HCT116 (cell line): ENCODE measurements around the gene PAK6. TPM values are rescaled to one million over a fixed set of nuclear protein-coding genes. Genes with fewer than 3 reads are reported as not detected.

Experiments
- ATAC-seq: fragments of 200-7000 bp; cut with Tn5 transposase; 2 replicates; pipeline ENCODE4 v1.9.1; 2020; ENCODE audit warnings: mild to moderate bottlenecking, moderate library complexity
- BruUV-seq: library from RNA; stranded (reverse); fragments of 400-500 nt; replicated peaks from 2 replicates; lab custom pipeline; 2021; lab: Mats Ljungman, UMichigan
- CTCF ChIA-PET: fragments of 300-600 bp; sonication (Branson Sonifier 250); formaldehyde crosslinking; loops from one replicate; lab custom pipeline; 2021; ENCODE audit warnings: antibody characterized with exemption; lab: Charles Lee
- POLR2A ChIA-PET: fragments of 300-600, 350-600 bp; sonication (Branson Sonifier 250); formaldehyde crosslinking; loops from one replicate; lab custom pipeline; 2021; ENCODE audit warnings: antibody characterized with exemption; lab: Charles Lee
- RAD21 ChIA-PET, 2 experiments: fragments of 300-600 bp; sonication (Branson Sonifier 250); formaldehyde crosslinking; loops; one replicate each; lab custom pipeline; 2023; ENCODE audit warnings: low total read pairs in 2 of 2; ENCODE audit not compliant: uncharacterized antibody in 2 of 2, unreplicated experiment in 2 of 2, low non-redundant PET in 1 of 2; lab: Charles Lee
- DNase-seq: peaks from one replicate; pipeline ENCODE4 v3.0.0-alpha.2; 2010; ENCODE audit warnings: low read depth, low spot score
- H2AFZ ChIP-seq: fragments of 200-600 bp; shearing (Covaris generic), sonication (generic); 2 replicates; pipeline ENCODE4 v1.6.1; 2017; ENCODE audit warnings: low read depth, mixed run types, mixed read lengths, antibody characterized with exemption, low read length; ENCODE audit not compliant: poor library complexity, severe bottlenecking
- H3K27ac ChIP-seq: 2 replicates; pipeline ENCODE4 v1.5.1; 2012; ENCODE audit warnings: low read depth, low read length
- H3K27me3 ChIP-seq: fragments of 200-600 bp; sonication (generic); 2 replicates; pipeline ENCODE4 v1.6.1; 2016; ENCODE audit warnings: mixed run types, low read length, mixed read lengths; ENCODE audit not compliant: insufficient read depth
- H3K36me3 ChIP-seq, 2 experiments: fragments of 200-500 bp in 1 of 2; fragments of 200-600 bp in 1 of 2; sonication (Bioruptor generic) in 1 of 2; sonication (generic) in 1 of 2; 2 replicates each; pipeline versions ENCODE4 v1.5.1 to v1.6.1; 2014 to 2016; ENCODE audit warnings: low read length in 2 of 2, inconsistent platforms in 1 of 2, mixed read lengths in 1 of 2, mixed run types in 1 of 2; ENCODE audit not compliant: insufficient read depth in 2 of 2, control insufficient read depth in 1 of 2
- H3K4me1 ChIP-seq, 2 experiments: fragments of 200-600 bp in 1 of 2; sonication (generic) in 1 of 2; 2 replicates each; pipeline versions ENCODE4 v1.5.1 to v1.6.1; 2012 to 2017; ENCODE audit warnings: low read length in 2 of 2, inconsistent platforms in 1 of 2, mild to moderate bottlenecking in 1 of 2, mixed read lengths in 1 of 2, mixed run types in 1 of 2, moderate library complexity in 1 of 2; ENCODE audit not compliant: insufficient read depth in 2 of 2, control insufficient read depth in 1 of 2
- H3K4me2 ChIP-seq: fragments of 200-600 bp; sonication (generic); 2 replicates; pipeline ENCODE4 v1.6.1; 2017; ENCODE audit warnings: mixed run types, low read length, mixed read lengths
- H3K4me3 ChIP-seq, 2 experiments: fragments of 200-600 bp in 1 of 2; sonication (generic) in 1 of 2; replicated peaks in 1 of 2; 2 replicates each; pipeline ENCODE4 v1.5.1; 2011 to 2016; ENCODE audit warnings: low read length in 2 of 2, control low read depth in 1 of 2, low read depth in 1 of 2, mild to moderate bottlenecking in 1 of 2, mixed read lengths in 1 of 2, mixed run types in 1 of 2
- H3K79me2 ChIP-seq: fragments of 200-600 bp; sonication (generic); 2 replicates; pipeline ENCODE4 v1.6.1; 2017; ENCODE audit warnings: mild to moderate bottlenecking, mixed run types, low read length, moderate library complexity, mixed read lengths; ENCODE audit not compliant: insufficient read depth
- H3K9ac ChIP-seq: fragments of 200-600 bp; sonication (generic); 2 replicates; pipeline ENCODE4 v1.6.1; 2016; ENCODE audit warnings: low read length, mixed read lengths
- H3K9me2 ChIP-seq: fragments of 200-600 bp; sonication (generic), shearing (Covaris generic); 2 replicates; pipeline ENCODE4 v1.6.1; 2017; ENCODE audit warnings: mixed run types, mild to moderate bottlenecking, moderate library complexity; ENCODE audit not compliant: insufficient read depth
- H3K9me3 ChIP-seq, 2 experiments: fragments of 200-500 bp in 1 of 2; fragments of 200-600 bp in 1 of 2; sonication (Bioruptor generic) in 1 of 2; sonication (generic) in 1 of 2; 2 replicates each; pipeline ENCODE4 v1.6.1; 2014 to 2017; ENCODE audit warnings: low read length in 2 of 2, mixed read lengths in 2 of 2, inconsistent platforms in 1 of 2, low read depth in 1 of 2, mild to moderate bottlenecking in 1 of 2, mixed run types in 1 of 2, moderate library complexity in 1 of 2; ENCODE audit not compliant: control insufficient read depth in 1 of 2, insufficient read depth in 1 of 2
- H4K20me1 ChIP-seq: fragments of 200-600 bp; sonication (generic), shearing (Covaris generic); 2 replicates; pipeline ENCODE4 v1.6.1; 2017; ENCODE audit warnings: mixed run types, mild to moderate bottlenecking, moderate library complexity; ENCODE audit not compliant: insufficient read depth
- CBX3 ChIP-seq: IDR thresholded peaks from 2 replicates; pipeline ENCODE4 v1.6.1; 2012; ENCODE audit warnings: low read depth
- ELF1 ChIP-seq: IDR thresholded peaks from 2 replicates; pipeline ENCODE4 v1.6.1; 2012; ENCODE audit warnings: low read depth, borderline replicate concordance
- EZH2 ChIP-seq: fragments of 200-600 bp; sonication (generic); IDR thresholded peaks from 2 replicates; pipeline ENCODE4 v1.6.1; 2017; ENCODE audit warnings: antibody characterized with exemption, mixed run types
- POLR2AphosphoS5 ChIP-seq: IDR thresholded peaks from 2 replicates; pipeline ENCODE4 v1.6.1; 2011; ENCODE audit warnings: mild to moderate bottlenecking, low read depth, low read length, moderate library complexity
- RAD21 ChIP-seq: IDR thresholded peaks from 2 replicates; pipeline ENCODE4 v1.6.1; 2012; ENCODE audit warnings: low read depth, mild to moderate bottlenecking
- TCF7L2 ChIP-seq: IDR thresholded peaks from 2 replicates; pipeline ENCODE4 v1.7.0; 2011; ENCODE audit warnings: borderline replicate concordance, inconsistent platforms; ENCODE audit not compliant: insufficient read depth, insufficient read length; ENCODE audit errors: extremely low read depth
- ZFX ChIP-seq: fragments of 450-650 bp; IDR thresholded peaks from 2 replicates; pipeline ENCODE4 v1.6.1; 2017
- intact Hi-C: fragments of 100-400 bp; cut with micrococcal nuclease; formaldehyde crosslinking; loops from 2 replicates; pipeline ENCODE4 v1.10.0; 2022
- total RNA-seq: library from RNA; stranded (reverse); gene quantifications from one replicate; pipeline ENCODE4 v1.2.1, GENCODE V29; 2021; ENCODE audit not compliant: unreplicated experiment
- TF ChIP-seq, protein P1 (sequence below): IDR thresholded peaks from 2 replicates; pipeline ENCODE4 v1.6.1; 2012
- TF ChIP-seq, protein P2 (sequence below): IDR thresholded peaks from 2 replicates; pipeline ENCODE4 v1.6.1; 2012; ENCODE audit warnings: low read depth

Gene PAK6
- total RNA-seq, 1 experiment from 2014 or later, result 19.9 TPM

DNA sequence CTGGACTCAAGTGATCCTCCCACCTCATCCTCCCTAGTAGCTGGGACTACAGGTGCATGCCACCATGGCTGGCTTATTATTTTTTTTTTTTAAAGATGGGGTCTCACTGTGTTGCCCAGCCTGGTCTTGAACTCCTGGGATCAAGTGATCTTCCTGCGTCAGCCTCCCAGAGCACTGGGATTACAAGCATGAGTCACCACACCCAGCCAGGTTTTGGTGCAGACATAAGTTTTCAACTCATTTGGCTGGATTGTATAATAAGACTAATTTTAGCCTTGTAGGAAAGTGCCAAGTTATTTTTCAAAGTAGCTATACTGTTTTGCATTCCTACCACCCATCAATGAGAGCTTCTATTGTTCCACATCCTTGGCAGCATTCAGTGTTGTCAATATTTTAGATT is 45.9 kb upstream of the PAK6 start:
- Histone ChIP-seq H3K9me2 (no peaks in the 10 kb centered on the region), H4K20me1 (peaks cover 7% of the 10 kb centered on the region; the same call in 1 of the 2 replicates), H3K79me2 (peaks cover 84% of the 10 kb centered on the region), H3K4me1 (peaks cover 0 to 2% of the 10 kb centered on the region in 2 experiments; a peak in 1 of 4 replicates), H3K4me3 (no peak overlapping the region), H2AFZ (no peak overlapping the region), H3K27me3 (no peaks in the 10 kb centered on the region), H3K36me3 (peaks cover 31 to 52% of the 10 kb centered on the region in 2 experiments; a peak in 3 of 4 replicates), H3K9me3 (no peaks in the 10 kb centered on the region), H3K27ac (no peak overlapping the region), H3K4me2 (no peak overlapping the region)
- intact Hi-C loops, result no loop called here
- DNase-seq (no peak), ATAC-seq (no peak)
- ChIA-PET CTCF (no interaction called here), RAD21 (no interaction called here)
- BruUV-seq, result no TSS peak
- TF ChIP-seq ZFX (no peak), EZH2 (no peak), CBX3 (no peak), RAD21 (no peak), TCF7L2 (no peak), POLR2AphosphoS5 (no peak)
- TF ChIP-seq, protein P1, sequence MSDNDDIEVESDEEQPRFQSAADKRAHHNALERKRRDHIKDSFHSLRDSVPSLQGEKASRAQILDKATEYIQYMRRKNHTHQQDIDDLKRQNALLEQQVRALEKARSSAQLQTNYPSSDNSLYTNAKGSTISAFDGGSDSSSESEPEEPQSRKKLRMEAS, result no peak
- TF ChIP-seq, all 23 proteins: peak for 0
- POLR2A ChIA-PET, result no interaction called here
- H3K9ac ChIP-seq, result no peak overlapping the region

DNA sequence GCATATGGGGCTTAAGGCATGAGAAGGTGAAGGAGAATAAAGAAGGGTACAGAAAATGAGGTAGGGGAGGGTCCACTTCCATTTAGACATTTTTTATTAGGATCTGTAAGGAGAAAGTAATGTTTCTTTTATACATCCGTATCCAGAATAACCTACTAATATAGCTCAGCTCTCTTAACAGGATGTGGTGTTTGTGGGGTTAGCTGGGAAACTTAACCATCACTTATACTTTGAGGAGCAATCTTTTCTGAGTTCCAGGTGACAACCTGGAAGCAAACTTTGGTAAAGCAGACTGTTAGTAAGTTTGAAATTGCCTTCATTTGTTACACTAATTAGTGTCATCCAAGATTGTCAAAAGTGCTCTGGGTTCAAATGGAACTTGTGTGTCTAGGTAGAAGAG is 41.4 kb upstream of the PAK6 start:
- Histone ChIP-seq H3K9ac (no peak overlapping the region), H3K79me2 (peaks cover 56% of the 10 kb centered on the region), H3K27ac (no peak overlapping the region), H4K20me1 (peaks cover 7% of the 10 kb centered on the region; the same call in 1 of the 2 replicates), H3K9me3 (no peaks in the 10 kb centered on the region), H3K4me2 (no peak overlapping the region), H3K4me3 (no peak overlapping the region), H3K27me3 (no peaks in the 10 kb centered on the region), H2AFZ (no peak overlapping the region), H3K4me1 (no peaks in the 10 kb centered on the region), H3K9me2 (no peaks in the 10 kb centered on the region), H3K36me3 (peaks cover 40 to 59% of the 10 kb centered on the region in 2 experiments)
- TF ChIP-seq, protein P2, sequence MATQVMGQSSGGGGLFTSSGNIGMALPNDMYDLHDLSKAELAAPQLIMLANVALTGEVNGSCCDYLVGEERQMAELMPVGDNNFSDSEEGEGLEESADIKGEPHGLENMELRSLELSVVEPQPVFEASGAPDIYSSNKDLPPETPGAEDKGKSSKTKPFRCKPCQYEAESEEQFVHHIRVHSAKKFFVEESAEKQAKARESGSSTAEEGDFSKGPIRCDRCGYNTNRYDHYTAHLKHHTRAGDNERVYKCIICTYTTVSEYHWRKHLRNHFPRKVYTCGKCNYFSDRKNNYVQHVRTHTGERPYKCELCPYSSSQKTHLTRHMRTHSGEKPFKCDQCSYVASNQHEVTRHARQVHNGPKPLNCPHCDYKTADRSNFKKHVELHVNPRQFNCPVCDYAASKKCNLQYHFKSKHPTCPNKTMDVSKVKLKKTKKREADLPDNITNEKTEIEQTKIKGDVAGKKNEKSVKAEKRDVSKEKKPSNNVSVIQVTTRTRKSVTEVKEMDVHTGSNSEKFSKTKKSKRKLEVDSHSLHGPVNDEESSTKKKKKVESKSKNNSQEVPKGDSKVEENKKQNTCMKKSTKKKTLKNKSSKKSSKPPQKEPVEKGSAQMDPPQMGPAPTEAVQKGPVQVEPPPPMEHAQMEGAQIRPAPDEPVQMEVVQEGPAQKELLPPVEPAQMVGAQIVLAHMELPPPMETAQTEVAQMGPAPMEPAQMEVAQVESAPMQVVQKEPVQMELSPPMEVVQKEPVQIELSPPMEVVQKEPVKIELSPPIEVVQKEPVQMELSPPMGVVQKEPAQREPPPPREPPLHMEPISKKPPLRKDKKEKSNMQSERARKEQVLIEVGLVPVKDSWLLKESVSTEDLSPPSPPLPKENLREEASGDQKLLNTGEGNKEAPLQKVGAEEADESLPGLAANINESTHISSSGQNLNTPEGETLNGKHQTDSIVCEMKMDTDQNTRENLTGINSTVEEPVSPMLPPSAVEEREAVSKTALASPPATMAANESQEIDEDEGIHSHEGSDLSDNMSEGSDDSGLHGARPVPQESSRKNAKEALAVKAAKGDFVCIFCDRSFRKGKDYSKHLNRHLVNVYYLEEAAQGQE, result no peak
- TF ChIP-seq RAD21 (no peak), ELF1 (no peak)
- DNase-seq (no peak), ATAC-seq (no peak)
- RAD21 ChIA-PET, result no interaction called here
- CTCF ChIA-PET, result no interaction called here
- BruUV-seq, result no TSS peak
- intact Hi-C loops, result no loop called here
- POLR2A ChIA-PET, result no interaction called here
